Measurements from ENCODE around the gene TTF2. TPM values are rescaled to one million over a fixed set of nuclear protein-coding genes. Genes with fewer than 3 reads are reported as not detected.

TTF2 gene
- total and polyA plus RNA-seq, 2 experiments from 2014 or later = 84.7 to 85.4 TPM

DNA sequence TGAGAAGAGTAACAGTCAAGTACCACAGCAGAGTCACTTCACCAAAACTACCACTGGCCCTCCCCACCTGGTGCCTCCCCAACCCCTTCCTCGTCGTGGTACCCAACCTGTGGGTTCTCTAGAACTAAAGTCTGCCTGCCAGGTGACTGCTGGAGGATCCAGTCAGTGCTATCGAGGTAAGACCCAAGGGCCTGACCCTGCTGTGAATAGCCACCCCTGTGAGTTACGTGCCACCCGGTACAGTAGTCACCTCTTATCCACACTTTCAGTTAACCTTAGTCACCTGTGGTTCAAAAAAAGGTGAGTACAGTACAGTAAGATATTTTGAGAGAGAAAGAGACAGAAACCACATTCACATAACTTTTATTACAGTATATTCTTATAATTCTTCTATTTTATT lies 16.5 kb downstream of the TTF2 start (continued):
- TF ChIP-seq ZNF462 (CRISPR knock-in tag; IDR thresholded peaks at IDR 0.05) (no peak), CREB1 (CRISPR knock-in tag; IDR thresholded peaks at IDR 0.05; ENCODE audit: low read depth) (no peak), EZH2 (IDR thresholded peaks at IDR 0.05; ENCODE audit: low read depth, unreplicated experiment) (no peak), POLR2AphosphoS5 (IDR thresholded peaks at IDR 0.05; ENCODE audit: low read depth) (no peak), JUNB (IDR thresholded peaks at IDR 0.05; ENCODE audit: unreplicated experiment) (no peak), ZNF331 (CRISPR knock-in tag; IDR thresholded peaks at IDR 0.05; ENCODE audit: low read depth) (no peak)
- TF ChIP-seq, protein P1, sequence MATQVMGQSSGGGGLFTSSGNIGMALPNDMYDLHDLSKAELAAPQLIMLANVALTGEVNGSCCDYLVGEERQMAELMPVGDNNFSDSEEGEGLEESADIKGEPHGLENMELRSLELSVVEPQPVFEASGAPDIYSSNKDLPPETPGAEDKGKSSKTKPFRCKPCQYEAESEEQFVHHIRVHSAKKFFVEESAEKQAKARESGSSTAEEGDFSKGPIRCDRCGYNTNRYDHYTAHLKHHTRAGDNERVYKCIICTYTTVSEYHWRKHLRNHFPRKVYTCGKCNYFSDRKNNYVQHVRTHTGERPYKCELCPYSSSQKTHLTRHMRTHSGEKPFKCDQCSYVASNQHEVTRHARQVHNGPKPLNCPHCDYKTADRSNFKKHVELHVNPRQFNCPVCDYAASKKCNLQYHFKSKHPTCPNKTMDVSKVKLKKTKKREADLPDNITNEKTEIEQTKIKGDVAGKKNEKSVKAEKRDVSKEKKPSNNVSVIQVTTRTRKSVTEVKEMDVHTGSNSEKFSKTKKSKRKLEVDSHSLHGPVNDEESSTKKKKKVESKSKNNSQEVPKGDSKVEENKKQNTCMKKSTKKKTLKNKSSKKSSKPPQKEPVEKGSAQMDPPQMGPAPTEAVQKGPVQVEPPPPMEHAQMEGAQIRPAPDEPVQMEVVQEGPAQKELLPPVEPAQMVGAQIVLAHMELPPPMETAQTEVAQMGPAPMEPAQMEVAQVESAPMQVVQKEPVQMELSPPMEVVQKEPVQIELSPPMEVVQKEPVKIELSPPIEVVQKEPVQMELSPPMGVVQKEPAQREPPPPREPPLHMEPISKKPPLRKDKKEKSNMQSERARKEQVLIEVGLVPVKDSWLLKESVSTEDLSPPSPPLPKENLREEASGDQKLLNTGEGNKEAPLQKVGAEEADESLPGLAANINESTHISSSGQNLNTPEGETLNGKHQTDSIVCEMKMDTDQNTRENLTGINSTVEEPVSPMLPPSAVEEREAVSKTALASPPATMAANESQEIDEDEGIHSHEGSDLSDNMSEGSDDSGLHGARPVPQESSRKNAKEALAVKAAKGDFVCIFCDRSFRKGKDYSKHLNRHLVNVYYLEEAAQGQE (IDR thresholded peaks at IDR 0.05; ENCODE audit: unreplicated experiment) = no peak
